ENCODE data around the gene PATL2.
"Not testable (repeated sequence)": the region's sequence is repeated elsewhere in the genome, so short reads cannot be mapped to it uniquely, and the experiment has no call there.

PATL2 gene

DNA sequence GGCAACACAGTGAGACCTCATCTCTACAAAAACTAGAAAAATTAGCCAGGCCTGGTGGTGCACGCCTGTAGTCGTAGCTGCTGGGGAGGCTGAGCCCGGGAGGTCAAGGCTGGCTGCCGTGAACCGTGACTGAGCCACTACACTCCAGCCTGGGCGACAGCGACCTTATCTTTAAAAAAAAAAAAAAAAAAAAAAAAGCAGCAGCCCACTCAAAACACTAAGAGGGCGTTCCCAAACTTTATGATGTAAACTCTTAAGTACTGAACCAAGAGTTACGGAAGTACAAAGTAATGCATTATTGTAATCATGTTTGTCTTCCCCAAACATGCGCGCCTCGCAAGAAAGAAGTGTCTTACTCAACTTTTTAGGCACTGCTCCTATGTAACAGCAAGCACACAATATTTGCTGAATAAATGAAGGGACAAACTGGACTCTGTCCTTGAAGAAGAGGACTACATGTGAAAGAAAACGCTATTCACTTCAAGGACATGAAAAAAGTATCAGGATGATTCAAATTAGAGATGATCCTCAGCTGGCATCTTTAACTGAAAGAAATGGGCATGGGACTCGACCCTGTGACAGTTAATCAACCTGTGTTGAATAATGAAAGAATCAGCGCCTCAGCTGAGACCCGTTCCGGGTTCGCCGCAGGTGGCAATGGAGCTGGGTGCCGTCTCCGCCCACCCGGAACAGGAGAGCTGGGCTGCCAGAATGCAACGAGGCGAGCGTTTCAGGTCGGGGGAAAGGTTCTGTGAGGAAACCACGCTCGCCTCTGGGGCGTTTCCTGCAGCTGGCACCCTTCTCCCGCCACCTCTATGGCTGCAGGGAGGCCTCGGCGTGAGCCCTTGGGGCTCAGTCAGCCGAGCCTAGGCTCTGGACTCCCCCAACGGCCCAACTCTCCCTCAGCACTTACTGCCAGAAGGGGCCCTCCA lies 48.4 kb downstream of the PATL2 start:
- Mint-ChIP-seq H3K27ac (peak overlapping the region; percentile 96), H3K4me3 (peak overlapping the region; percentile 95), H3K36me3 (ENCODE audit: low read depth) (peaks cover 40% of the 10 kb centered on the region), H3K9me3 (no peaks in the 10 kb centered on the region), H3K27me3 (no peaks in the 10 kb centered on the region), H3K4me1 (ENCODE audit: low read depth) (peaks cover 32% of the 10 kb centered on the region)
- intact Hi-C loops (cut with micrococcal nuclease): loop anchor here (1.0 to 5.0 kb wide), 3 partner anchors 48 to 360 kb away; partner anchors contain the start of gene SORD

DNA sequence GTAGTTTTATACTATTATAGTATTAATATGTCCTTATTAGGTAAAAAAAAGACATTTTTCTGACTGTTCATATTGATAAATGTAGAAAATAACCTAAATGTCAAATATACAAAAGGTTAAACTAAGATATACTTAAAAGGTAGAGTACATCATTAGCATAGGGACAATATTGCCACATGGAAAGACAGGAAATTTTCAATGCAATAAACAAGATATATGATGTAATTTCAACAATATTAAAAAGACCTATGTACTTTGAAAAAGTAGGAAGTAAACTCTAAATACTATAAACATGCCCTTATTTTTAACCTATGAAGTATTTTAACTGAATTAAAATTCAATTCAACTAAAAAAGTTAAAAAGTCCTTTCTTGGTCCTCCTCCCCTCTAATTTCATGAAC lies 49.5 kb downstream of the PATL2 start:
- Mint-ChIP-seq H3K4me1 (ENCODE audit: low read depth) (peaks cover 25% of the 10 kb centered on the region), H3K27ac (peak overlapping the region; percentile 96), H3K4me3 (peak overlapping the region; percentile 34), H3K9me3 (no peaks in the 10 kb centered on the region), H3K36me3 (ENCODE audit: low read depth) (peaks cover 52% of the 10 kb centered on the region), H3K27me3 (no peaks in the 10 kb centered on the region)
- intact Hi-C loops (cut with micrococcal nuclease): loop anchor here (5.0 kb wide), 1 partner anchor 361 kb away; the partner anchor contains the start of gene SORD

DNA sequence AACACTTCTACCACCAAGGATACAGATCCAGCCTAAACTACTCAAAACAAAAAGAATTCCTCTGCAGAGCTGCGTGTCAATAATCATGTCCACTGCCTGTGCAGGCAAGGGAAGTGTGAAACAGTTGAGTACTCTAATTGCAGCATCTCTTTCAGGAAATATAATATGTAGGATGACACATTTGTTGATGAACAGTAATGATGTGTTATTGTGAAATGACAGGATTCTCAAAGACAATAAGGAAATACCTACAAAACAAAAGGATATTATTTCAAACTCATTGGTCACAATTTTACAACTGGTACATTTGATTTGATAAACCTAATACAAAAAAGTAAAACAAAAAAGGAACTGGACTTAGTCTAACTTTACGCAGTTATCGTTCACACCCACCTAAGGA lies 52.1 kb downstream of the PATL2 start:
- Mint-ChIP-seq H3K9me3 (no peaks in the 10 kb centered on the region), H3K4me1 (ENCODE audit: low read depth) (peaks cover 26% of the 10 kb centered on the region), H3K4me3 (no peak overlapping the region), H3K27ac (no peak overlapping the region), H3K27me3 (no peaks in the 10 kb centered on the region), H3K36me3 (ENCODE audit: low read depth) (peaks cover 72% of the 10 kb centered on the region)
- intact Hi-C loops (cut with micrococcal nuclease): loop anchor here (10.0 kb wide), 1 partner anchor 64 kb away; no protein-coding TSS in a partner anchor

DNA sequence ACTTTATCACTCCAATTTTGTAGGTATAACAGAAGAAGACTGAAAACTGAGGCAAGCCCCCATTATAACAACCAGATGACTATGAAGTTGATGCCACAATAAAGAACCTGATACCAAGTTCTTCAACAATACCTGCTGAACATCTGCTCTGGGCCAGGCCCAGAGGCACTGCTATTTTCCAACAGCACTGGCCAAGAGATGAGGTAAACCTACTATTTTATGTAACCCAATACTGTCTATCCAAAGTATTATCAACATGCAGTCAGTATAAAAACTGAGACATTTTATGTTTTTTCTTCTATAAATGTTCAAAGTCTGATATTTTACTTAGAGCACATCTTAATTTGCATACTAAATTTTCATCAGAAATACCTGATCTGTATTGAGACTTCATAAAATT lies 53.7 kb downstream of the PATL2 start:
- Mint-ChIP-seq H3K4me3 (no peak overlapping the region), H3K4me1 (ENCODE audit: low read depth) (peaks cover 21% of the 10 kb centered on the region), H3K9me3 (no peaks in the 10 kb centered on the region), H3K27me3 (no peaks in the 10 kb centered on the region), H3K36me3 (ENCODE audit: low read depth) (peaks cover 77% of the 10 kb centered on the region), H3K27ac (no peak overlapping the region)
- intact Hi-C loops (cut with micrococcal nuclease): loop anchor here (10.0 kb wide), 1 partner anchor 63 kb away; no protein-coding TSS in a partner anchor

DNA sequence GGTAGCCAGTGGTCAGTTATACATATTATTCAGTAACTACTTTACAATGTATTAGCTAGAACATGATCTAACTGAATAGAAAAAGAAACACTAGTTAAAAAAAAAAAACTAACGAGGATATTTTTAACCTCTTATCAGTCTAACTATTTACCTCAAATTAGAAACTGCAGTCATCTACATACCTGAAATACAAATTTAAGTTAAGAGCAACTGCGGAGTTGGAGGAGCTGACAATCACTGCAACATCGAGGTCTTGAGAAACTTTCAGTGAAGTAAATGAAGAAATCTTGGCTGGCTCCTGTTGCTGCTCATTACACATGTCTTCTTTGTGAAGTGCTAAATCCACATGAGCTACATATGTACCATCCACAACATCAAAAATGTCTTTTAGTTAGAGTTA lies 54.2 kb downstream of the PATL2 start:
- peaks cover 81% of the 10 kb centered on the region for H3K36me3 Mint-ChIP-seq (ENCODE audit: low read depth)
- no peak overlapping the region for H3K27ac Mint-ChIP-seq
- H3K27me3 Mint-ChIP-seq: no peaks in the 10 kb centered on the region
- H3K4me1 Mint-ChIP-seq (ENCODE audit: low read depth): peaks cover 21% of the 10 kb centered on the region
- intact Hi-C loops (cut with micrococcal nuclease): loop anchor here (10.0 kb wide), 1 partner anchor 62 kb away; no protein-coding TSS in a partner anchor
- no peaks in the 10 kb centered on the region for H3K9me3 Mint-ChIP-seq
- H3K4me3 Mint-ChIP-seq: no peak overlapping the region

DNA sequence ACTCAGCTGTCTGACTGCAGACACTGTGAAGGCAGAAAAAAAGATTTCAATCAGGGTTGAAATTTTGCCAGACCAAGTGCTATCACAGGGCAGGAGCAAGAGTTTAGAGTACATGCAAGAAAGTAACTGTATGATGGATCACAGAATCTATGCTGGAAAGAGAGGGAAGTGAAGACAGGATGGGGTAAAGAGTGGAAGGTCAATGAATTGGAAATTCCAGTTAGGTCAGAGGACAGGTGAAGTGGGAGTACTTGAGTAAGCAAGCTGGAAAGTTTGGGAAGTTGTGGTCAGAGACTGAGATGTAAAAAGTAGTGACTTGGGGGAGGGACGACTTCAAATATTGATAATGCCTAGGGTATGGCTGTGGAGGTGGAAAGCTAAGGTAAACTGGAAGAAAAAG lies 54.8 kb downstream of the PATL2 start:
- Mint-ChIP-seq H3K36me3 (ENCODE audit: low read depth) (peaks cover 88% of the 10 kb centered on the region), H3K27me3 (no peaks in the 10 kb centered on the region), H3K4me1 (ENCODE audit: low read depth) (peaks cover 21% of the 10 kb centered on the region), H3K9me3 (no peaks in the 10 kb centered on the region), H3K4me3 (no peak overlapping the region), H3K27ac (peak overlapping the region; percentile 3)
- intact Hi-C loops (cut with micrococcal nuclease): loop anchor here (10.0 kb wide), 1 partner anchor 61 kb away; no protein-coding TSS in a partner anchor

DNA sequence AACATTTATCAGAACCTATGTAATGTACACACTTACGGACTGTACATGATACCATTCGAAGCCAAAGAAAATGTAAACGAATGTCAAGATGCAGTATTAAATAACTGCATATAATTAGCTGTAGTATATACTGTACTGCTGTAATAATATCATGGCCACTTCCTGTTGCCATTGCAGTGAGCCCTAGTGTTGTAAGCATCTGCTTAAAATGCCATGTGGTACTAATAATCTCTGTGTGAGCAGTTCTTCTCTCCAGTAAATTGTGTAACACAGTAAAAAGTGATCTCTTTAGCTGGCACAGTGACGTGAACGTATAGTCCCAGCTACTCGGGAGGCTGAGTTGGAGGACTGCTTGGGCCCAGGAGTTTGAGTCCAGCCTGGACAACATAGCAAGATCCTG lies 56.3 kb downstream of the PATL2 start:
- H3K4me3 Mint-ChIP-seq: no peak overlapping the region
- H3K4me1 Mint-ChIP-seq (ENCODE audit: low read depth): peaks cover 11% of the 10 kb centered on the region
- H3K27me3 Mint-ChIP-seq: no peaks in the 10 kb centered on the region
- H3K9me3 Mint-ChIP-seq: no peaks in the 10 kb centered on the region
- peaks cover 95% of the 10 kb centered on the region for H3K36me3 Mint-ChIP-seq (ENCODE audit: low read depth)
- intact Hi-C loops (cut with micrococcal nuclease): loop anchor here (10.0 kb wide), 1 partner anchor 60 kb away; no protein-coding TSS in a partner anchor
- no peak overlapping the region for H3K27ac Mint-ChIP-seq

DNA sequence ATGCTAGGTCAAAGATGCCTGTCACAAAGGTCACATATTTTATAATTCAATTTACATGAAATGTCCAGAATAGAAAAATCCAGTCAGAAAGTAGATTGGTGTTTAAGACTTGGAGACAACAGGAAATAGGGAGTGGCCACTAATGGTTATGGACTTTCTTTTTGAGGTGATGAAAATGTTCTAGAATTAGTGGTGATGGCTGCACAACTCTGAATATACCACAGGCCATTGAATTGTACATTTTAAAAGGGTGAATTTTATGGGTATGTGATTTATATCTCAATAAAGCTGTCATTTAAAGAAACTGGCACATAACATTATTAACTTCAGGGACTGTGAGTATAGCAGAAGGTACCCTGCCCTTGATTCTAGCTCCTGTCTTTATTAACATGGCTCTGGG lies 63.5 kb downstream of the PATL2 start:
- peaks cover 12% of the 10 kb centered on the region for H3K9me3 Mint-ChIP-seq
- H3K36me3 Mint-ChIP-seq (ENCODE audit: low read depth): peaks cover 91% of the 10 kb centered on the region
- H3K27me3 Mint-ChIP-seq: no peaks in the 10 kb centered on the region
- H3K4me3 Mint-ChIP-seq: no peak overlapping the region
- no peak overlapping the region for H3K27ac Mint-ChIP-seq
- peaks cover 26% of the 10 kb centered on the region for H3K4me1 Mint-ChIP-seq (ENCODE audit: low read depth)
- intact Hi-C loops (cut with micrococcal nuclease): no loop called here

DNA sequence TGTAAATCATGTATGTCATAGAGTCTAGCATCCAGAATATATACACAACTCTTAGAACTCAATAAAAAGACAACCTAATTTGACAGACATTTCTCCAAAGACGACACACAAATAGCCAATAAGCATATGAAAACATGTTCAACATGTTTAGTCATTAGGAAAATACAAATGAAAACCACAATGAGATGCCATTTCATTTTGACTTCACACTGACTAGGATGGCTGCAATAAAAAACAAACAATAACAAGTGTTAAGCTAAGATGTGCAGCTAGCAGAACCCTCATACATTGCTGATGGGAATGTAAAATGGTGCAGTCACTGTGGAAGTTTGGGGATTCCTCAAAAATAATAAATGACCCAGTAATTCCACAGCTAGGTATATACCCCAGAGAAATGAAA lies 64.1 kb downstream of the PATL2 start:
- H3K27me3 Mint-ChIP-seq: no peaks in the 10 kb centered on the region
- H3K27ac Mint-ChIP-seq: no peak overlapping the region
- peaks cover 26% of the 10 kb centered on the region for H3K4me1 Mint-ChIP-seq (ENCODE audit: low read depth)
- peaks cover 89% of the 10 kb centered on the region for H3K36me3 Mint-ChIP-seq (ENCODE audit: low read depth)
- H3K4me3 Mint-ChIP-seq: no peak overlapping the region
- intact Hi-C loops (cut with micrococcal nuclease): no loop called here
- peaks cover 12% of the 10 kb centered on the region for H3K9me3 Mint-ChIP-seq

DNA sequence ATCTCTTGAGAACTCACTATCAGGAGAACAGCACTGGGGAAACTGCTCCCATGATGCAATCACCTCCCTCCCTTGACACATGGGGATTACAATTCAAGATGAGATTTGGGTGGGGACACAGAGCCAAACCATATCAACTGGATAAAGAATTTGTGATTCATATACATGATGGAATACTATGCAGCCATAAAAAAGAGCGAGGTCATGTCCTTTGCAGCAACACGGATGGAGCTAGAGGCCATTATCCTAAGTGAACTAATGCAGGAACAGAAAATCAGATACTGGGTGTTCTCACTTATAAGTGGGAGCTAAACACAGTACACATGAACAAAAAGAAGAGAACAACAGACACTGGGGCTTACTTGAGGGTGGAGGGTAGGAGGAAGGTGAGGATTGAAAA lies 64.7 kb downstream of the PATL2 start:
- Mint-ChIP-seq H3K9me3 (peaks cover 12% of the 10 kb centered on the region), H3K4me1 (ENCODE audit: low read depth) (peaks cover 26% of the 10 kb centered on the region), H3K36me3 (ENCODE audit: low read depth) (peaks cover 89% of the 10 kb centered on the region), H3K27me3 (no peaks in the 10 kb centered on the region), H3K4me3 (no peak overlapping the region), H3K27ac (no peak overlapping the region)
- intact Hi-C loops (cut with micrococcal nuclease): no loop called here

DNA sequence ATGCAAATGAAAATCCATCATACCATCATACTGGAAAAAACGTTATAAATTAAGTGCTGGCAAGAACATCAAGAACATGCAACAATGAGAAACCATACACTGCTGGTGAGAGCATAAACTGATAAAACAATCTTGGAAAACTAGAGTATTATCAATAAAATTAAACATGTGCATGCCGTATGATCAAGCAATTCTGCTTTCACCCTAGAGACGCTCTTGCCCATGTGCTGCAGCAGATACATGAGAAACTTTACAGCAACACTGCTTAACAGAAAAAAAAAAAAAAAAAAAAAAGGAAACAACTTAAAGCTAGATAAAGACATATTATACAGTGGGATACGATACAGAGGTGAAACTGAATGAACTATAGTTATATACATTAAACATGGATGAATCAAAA lies 69.5 kb downstream of the PATL2 start:
- Mint-ChIP-seq H3K9me3 (peaks cover 9% of the 10 kb centered on the region), H3K4me3 (no peak overlapping the region), H3K27ac (no peak overlapping the region), H3K36me3 (ENCODE audit: low read depth) (peaks cover 82% of the 10 kb centered on the region), H3K4me1 (ENCODE audit: low read depth) (peaks cover 26% of the 10 kb centered on the region), H3K27me3 (no peaks in the 10 kb centered on the region)
- intact Hi-C loops (cut with micrococcal nuclease): no loop called here

DNA sequence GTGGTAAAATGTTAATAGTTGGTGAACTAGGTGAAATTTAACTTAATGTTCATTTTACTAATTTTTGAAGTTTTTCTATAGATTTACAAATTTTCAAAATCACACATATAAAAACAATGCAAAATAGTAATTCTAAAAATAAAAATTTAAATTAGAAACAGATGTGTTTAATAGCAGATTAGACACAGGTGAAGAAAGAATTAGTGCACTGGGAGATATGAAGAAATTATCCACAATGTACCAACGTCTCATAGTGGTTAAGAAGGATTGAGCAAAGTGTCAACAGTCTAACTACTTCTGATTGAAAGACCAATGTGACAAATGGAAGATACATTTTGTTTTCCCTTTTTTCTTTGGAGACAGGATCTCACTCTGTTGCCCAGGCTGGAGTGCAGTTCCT lies 74.1 kb downstream of the PATL2 start:
- no peaks in the 10 kb centered on the region for H3K4me1 Mint-ChIP-seq (ENCODE audit: low read depth)
- H3K27me3 Mint-ChIP-seq: no peaks in the 10 kb centered on the region
- H3K27ac Mint-ChIP-seq: no peak overlapping the region
- no peaks in the 10 kb centered on the region for H3K9me3 Mint-ChIP-seq
- H3K36me3 Mint-ChIP-seq (ENCODE audit: low read depth): peaks cover 87% of the 10 kb centered on the region
- no peak overlapping the region for H3K4me3 Mint-ChIP-seq
- intact Hi-C loops (cut with micrococcal nuclease): no loop called here

DNA sequence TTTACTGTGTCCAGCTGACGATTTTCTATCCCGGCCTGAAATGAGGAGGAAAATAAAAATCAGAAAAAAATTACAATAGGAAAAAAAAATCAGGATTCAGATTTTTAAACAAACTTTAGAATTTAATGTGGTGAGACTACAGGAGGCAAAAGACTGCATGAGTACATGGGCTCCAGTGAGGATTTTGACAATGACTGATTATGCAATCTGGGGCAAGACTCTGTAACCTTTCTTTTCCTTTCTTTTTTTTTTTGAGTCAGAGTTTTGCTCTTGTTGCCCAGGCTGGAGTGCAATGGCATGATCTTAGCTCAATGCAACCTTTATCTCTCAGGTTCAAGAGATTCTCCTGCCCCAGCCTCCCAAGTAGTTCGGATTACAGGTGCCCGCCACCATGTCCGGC lies 77.5 kb downstream of the PATL2 start:
- Mint-ChIP-seq H3K9me3 (no peaks in the 10 kb centered on the region), H3K4me3 (no peak overlapping the region), H3K27me3 (no peaks in the 10 kb centered on the region), H3K36me3 (ENCODE audit: low read depth) (peaks cover 87% of the 10 kb centered on the region), H3K27ac (no peak overlapping the region), H3K4me1 (ENCODE audit: low read depth) (no peaks in the 10 kb centered on the region)
- intact Hi-C loops (cut with micrococcal nuclease): no loop called here

DNA sequence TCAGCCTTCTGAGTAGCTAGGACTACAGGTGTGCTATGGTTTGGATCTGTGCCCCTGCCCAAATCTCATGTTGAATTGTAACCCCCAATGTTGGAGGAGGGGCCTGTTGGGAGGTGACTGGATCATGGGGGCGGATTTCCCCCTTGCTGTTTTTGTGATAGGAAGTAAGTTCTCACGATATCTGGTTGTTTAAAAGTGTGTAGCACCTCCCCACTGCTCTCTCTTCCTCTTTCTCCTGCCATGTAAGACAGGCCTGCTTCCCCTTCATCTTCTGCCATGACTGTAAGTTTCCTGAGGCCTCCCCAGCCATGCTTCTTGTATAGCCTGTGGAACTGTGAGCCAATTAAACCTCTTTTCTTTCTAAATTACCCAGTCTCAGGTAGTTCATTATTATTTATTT lies 85.8 kb downstream of the PATL2 start:
- Mint-ChIP-seq H3K9me3 (peaks cover 17% of the 10 kb centered on the region), H3K36me3 (ENCODE audit: low read depth) (peaks cover 100% of the 10 kb centered on the region), H3K27ac (peak overlapping the region; percentile 58)
- H3K4me1 Mint-ChIP-seq (ENCODE audit: low read depth); H3K4me3 Mint-ChIP-seq; intact Hi-C loops (cut with micrococcal nuclease); H3K27me3 Mint-ChIP-seq: not testable (repeated sequence)

Data from dendritic cell treated with granulocyte-macrophage colony-stimulating factor and Interleukin-4, amounts not matched to agents 40 ng/mL and 50 ng/mL, for 4 days (primary cell).